Measurements from ENCODE around the gene OR6C65.

GRCh38 chr12:55428331-55429243, 28.3 kb downstream of the OR6C65 start:
- no peak for TF ChIP-seq ZNF219 (CRISPR knock-in tag; IDR thresholded peaks at IDR 0.05; ENCODE audit: borderline replicate concordance)
- no peak for TF ChIP-seq CTCF (IDR thresholded peaks at IDR 0.05)
- no peak for TF ChIP-seq FOXK1 (CRISPR knock-in tag; IDR thresholded peaks at IDR 0.05)
- TF ChIP-seq ATF2 (CRISPR knock-in tag; IDR thresholded peaks at IDR 0.05; ENCODE audit: borderline replicate concordance, low read depth): no peak
- no peak for TF ChIP-seq ZSCAN18 (CRISPR knock-in tag; IDR thresholded peaks at IDR 0.05)
- no peak for TF ChIP-seq MAX (CRISPR knock-in tag; IDR thresholded peaks at IDR 0.05)
- TF ChIP-seq ETV6 (CRISPR knock-in tag; IDR thresholded peaks at IDR 0.05): no peak
- no peak for TF ChIP-seq NFYB (CRISPR knock-in tag; conservative IDR thresholded peaks at IDR 0.05; ENCODE audit: low read depth)
- no peak for TF ChIP-seq TEAD4 (CRISPR knock-in tag; IDR thresholded peaks at IDR 0.05)
- no peak for TF ChIP-seq PREB (CRISPR knock-in tag; IDR thresholded peaks at IDR 0.05; ENCODE audit: borderline replicate concordance)
- TF ChIP-seq ERG (CRISPR knock-in tag; IDR thresholded peaks at IDR 0.05): no peak
- no peak for TF ChIP-seq MYBL2 (CRISPR knock-in tag; IDR thresholded peaks at IDR 0.05)
- no peak for TF ChIP-seq GABPB1 (CRISPR knock-in tag; IDR thresholded peaks at IDR 0.05)
- no peak for TF ChIP-seq TCF7 (CRISPR knock-in tag; IDR thresholded peaks at IDR 0.05; ENCODE audit: low read depth)
